Measurements from ENCODE around the gene PRKAG1.

Gene PRKAG1

GRCh38 chr12:49000346-49000745 is 18.2 kb downstream of the PRKAG1 start:
- no peak for DNase-seq

DNA sequence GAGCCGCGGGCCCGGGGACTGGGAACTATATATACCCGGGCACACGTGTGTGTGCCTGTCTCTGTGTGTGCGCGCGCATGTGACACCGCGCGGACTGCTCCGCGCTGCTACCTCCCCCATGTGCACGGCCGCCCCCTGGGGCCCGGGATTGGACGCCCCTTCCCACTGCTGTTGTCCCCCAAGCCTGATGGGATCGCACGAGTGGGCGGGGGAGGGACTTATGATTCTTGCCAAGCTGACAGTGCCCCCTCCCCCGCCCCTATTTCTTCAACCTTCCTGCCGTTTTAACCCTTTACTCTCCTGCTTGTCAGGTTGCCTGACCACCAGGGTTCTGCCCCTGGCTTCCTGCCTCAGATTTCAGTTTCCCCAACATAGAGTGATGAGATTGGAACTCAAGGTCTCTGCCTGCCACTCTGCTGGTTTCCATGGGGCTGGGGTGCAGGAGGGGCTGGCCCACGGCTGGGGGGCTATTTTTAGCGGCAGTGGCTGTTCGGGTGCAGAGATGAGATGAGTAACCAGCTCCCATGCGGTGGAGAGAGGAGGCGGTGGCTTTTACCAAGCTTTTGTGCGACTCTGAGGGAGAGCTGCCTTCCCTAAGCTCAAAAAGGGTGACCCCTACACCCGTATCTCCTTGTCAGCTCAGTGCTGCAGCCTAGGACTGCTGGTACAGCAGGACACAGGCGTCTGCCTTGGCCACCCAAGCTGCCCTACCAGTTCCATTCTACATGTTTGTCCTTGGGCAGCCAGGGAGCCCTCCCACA is 19.0 kb downstream of the PRKAG1 start, which contains the start of gene DDN:
Gene DDN (minus strand): TSS at position 5 of the 761 bp plus-strand sequence. CDS start 88 bp downstream, outside the sequence.
- peak; percentile 65 for DNase-seq

GRCh38 chr12:48998497-48999353 is 19.9 kb downstream of the PRKAG1 start:
- DNase-seq, result peak; percentile 48

DNA sequence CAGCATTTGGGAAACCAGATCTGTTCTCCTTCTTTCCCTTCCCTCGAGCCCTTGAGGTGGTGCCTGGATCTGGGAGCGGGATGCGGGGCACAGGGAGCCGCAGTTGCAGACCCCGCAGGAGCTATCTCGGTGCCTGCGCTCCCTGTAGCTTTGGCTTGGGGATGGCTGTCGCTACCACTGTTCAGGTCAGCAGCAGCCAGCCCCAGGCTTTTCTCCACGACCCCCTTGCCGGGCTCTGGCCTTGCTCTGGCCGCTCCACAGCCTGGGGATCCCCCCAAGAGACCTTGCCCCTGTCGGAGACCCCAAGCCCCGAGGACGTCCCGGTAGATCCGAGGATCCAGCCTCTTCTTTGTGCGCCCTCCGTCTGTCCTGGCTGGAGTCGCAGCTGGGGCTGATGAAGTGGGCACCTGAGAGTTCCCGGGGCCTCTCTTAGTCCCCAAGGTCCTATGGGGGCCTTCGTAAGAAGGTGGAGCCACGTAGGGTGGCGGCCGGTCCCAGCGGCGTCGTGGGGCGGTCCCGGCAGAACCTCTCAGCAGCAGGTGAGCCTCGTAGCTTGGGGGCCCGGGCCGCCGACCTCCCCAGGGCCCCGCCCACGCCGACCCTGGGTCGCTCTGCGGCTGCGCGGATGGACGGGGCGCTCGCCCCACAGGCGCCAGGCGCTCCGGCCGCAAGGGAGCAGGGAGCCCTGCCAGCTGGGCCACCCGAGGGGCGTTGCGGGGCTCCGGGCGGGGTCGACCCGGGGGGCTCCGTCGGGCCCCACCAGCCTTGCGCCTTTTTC is 20.7 kb downstream of the PRKAG1 start:
- DNase-seq, result no peak

- peak; percentile 85 for DNase-seq
Observed at GRCh38 chr12:48996794-48997718, 21.5 kb downstream of the PRKAG1 start.

DNA sequence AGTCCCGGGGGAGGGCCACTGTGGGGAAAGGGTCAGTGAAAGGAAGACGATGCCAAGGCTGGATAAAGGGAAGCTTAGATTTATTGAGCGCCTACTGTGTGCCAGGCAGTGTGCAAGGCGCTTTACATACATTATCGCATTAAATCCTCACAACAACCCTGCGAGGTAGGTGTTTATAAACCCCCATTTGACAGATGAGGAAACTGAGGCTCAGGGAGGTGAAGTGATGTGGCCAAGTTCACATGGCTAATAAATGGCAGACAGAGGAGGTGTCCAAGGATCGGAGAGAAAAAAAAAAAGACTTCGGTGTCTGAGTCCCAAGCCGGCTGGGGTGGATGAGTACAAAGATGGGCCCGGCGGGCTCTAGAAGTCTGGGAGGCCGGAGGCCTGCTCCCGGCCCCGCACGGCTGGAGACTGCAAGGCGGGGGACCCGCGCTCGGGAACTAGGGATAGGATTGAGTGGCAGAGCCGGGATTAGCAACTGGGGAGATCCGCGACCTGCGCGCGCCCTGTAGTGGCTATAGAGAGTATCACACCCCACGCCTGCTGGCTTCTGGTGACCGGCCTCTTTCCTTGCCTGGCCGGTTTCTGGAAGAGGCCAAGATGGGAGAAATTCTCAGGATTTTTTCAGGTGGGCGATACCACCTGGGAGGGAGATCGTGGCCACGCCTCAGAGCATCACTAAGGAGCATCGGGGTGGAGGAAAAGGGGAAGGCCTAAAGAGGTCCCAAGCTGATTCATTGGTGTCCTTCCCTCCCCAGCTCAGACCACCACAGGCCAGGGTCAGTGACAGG is 23.3 kb downstream of the PRKAG1 start:
- peak; percentile 88 for DNase-seq

DNA sequence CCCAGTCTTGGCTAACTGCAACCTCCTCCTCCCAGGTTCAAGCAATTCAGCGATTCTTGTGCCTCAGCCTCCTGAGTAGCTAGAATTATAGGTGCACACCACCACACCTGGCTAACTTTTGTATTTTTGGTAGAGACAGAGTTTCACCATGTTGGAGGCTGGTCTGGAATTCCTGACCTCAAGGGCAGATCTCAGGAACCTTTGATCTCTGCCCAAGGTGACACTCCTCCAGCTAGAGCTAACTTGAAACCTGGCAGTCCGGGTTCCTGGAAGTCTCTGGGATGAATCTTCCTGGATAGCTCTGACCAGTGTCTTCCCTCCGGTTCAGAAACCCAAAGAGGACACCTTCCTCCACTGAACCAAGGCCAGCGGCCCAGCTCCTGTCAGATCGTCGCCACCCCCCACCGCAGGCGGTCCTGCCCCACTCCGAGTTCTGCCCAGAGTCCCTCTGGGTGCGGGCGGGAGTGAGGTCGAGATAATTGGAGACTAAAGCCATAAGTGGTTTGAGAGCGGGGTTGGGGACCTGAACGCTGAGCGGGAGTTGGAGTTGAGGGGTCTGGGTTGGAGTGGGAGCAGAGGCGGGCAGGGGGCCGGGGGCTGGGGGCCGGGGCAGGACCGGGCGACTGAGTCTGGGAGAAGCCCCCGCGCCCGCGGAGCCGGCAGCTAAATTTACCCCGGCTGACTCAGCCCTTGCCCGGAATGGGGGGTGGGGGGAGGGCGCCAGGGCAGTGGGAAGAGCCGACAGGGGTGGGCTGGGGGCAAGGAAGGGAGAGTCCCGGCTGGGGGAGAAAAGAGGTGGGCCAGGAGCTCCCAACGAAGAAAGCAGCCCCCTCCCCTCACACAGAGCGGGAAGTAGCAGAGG is 24.1 kb downstream of the PRKAG1 start:
- DNase-seq, result no peak

GRCh38 chr12:48993787-48994186 is 24.8 kb downstream of the PRKAG1 start:
- no peak for DNase-seq

DNA sequence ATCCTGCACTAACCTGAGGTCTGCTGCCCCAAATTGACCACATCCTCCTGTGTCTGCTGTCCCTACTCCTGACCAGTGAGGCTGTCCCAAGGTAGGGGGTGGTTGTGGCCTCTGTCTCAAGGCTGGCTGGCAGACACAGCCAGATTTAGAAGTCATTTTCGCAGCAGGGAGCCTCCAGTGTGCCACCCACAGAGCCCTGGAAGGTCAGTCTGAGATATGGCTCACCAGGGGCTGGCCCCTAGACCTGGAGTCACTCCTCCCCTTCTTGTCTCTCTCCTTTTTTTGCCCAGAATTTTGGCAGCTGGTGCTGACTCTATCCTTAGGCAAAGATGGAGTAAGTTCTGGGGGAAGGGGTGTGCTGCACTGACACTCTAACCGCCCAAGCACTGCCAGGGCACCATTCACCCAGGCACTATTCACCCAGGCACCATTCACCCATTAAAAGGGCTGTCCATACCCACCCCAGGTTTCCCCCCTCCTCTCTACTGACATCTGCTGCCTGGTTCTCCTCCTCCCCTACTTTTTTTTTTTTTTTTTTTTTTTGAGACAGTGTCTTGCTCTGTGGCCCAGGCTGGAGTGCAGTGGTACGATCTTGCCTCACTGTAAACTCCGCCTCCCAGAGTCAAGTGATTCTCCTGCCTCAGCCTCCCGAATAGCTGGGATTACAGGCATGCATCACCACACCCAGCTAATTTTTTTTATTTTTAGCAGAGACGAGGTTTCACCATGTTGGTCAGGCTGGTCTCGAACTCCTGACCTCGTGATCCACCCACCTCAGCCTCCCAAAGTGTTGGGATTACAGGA is 27.1 kb downstream of the PRKAG1 start:
- no peak for DNase-seq

DNA sequence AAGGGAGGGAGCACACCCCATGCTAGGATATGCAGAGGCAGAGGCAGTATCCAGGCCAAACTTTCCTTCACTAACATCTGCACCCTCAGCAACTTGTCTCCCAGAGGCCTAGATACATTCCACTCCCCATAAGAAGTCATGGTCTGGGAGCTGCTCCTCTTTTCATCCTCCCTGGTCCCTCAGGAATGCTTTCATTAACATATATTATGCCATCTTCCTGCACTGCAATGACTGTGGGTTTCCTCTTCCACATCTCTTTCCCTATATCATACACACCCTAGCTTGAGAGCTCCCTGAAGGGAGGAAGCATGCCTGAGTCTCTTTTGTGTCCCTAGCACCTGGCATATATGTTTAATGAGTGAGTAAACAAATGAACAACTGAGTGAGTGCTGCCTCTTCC is 28.0 kb downstream of the PRKAG1 start:
- no peak for DNase-seq

GRCh38 chr12:48988030-48988649 is 30.4 kb downstream of the PRKAG1 start:
- DNase-seq, result no peak

- DNase-seq, result no peak
Observed at GRCh38 chr12:48986720-48987291, 31.8 kb downstream of the PRKAG1 start.

DNA sequence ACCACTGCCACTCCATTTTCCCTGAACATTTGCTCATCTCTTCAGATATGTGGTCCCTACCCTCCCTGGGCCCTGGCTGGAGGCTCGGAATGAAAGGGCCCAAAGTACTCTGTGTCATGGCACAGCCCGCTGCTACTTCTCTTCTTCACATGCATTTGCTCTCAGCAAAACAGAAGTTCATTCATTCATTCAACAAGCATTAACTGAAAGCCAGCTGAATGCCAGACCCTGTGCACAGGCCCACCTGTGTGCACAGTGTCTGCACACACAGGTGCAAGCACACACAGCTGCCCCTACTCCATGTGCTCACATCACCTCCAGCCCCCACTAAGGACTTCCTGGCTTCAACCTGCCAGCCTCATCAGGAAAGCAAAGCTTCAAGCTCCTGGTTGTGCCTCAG is 32.7 kb downstream of the PRKAG1 start:
- no peak for DNase-seq

- no peak for DNase-seq
Observed at GRCh38 chr12:48985475-48985897, 33.1 kb downstream of the PRKAG1 start.

DNA sequence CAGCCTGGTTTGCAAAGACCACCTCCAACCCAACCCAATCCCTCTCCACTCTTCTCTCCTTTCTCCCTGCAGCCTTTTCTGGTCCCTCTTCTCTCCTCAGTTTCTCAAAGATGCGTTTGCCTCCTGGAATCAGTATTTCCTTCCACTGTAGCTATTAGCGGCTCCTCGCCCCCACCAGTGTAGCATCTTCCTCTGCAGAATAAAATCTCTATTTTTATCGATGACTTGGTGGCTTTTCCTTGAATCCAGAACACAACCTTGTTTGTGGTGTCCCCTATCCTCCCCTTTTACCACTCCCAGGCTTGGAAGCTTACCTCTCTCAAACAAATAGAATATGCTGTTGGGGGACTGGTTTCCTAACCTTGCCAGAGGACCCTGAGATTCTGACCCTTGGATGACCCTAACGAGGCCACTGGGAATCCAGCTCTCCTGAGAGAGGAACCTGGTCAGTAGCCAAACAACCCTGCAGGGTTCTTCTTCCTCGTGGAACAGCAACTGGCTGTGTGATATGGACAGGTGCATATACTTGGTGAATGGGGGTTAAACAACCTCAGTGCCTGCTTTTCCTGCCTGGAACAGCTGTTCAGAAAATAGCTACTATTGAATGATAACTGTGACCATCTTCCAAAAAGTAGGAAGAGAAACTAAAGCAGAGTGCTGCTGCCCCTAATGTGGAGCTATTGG is 36.0 kb downstream of the PRKAG1 start:
- DNase-seq, result no peak

GRCh38 chr12:48981757-48982157 is 36.8 kb downstream of the PRKAG1 start:
- no peak for DNase-seq

GRCh38 chr12:48980953-48981756 is 37.4 kb downstream of the PRKAG1 start:
- no peak for DNase-seq
